Lower lobe of right lung (tissue), 2 donors: ENCODE measurements around the gene RBMS1. TPM values are rescaled to one million over a fixed set of nuclear protein-coding genes. Genes with fewer than 3 reads are reported as not detected.

ENCODE experiments used
- ATAC-seq, 2 donors: fragments of 200-7000 bp; cut with Tn5 transposase; one replicate each; pipeline ENCODE4 v1.9.1; 2020 to 2022; ENCODE audit warnings: mild to moderate bottlenecking in 2 of 2, moderate library complexity in 2 of 2
- DNase-seq: peaks from one replicate; pipeline ENCODE4 v3.0.0-alpha.2; 2020
- H3K27ac ChIP-seq: fragments of 200-600 bp; one replicate; pipeline ENCODE4 v1.8.0; 2022
- H3K27me3 ChIP-seq: fragments of 200-600 bp; one replicate; pipeline ENCODE4 v1.8.0; 2022; ENCODE audit warnings: low read depth
- H3K36me3 ChIP-seq: fragments of 200-600 bp; one replicate; pipeline ENCODE4 v1.8.0; 2022; ENCODE audit warnings: mild to moderate bottlenecking
- H3K4me1 ChIP-seq: fragments of 200-600 bp; one replicate; pipeline ENCODE4 v1.8.0; 2022
- H3K4me3 ChIP-seq: fragments of 200-600 bp; one replicate; pipeline ENCODE4 v1.8.0; 2022; ENCODE audit warnings: mild to moderate bottlenecking
- H3K9me3 ChIP-seq: fragments of 200-600 bp; one replicate; pipeline ENCODE4 v1.8.0; 2022
- intact Hi-C: fragments of 100-400 bp; cut with DNase I; formaldehyde crosslinking; loops from one replicate; pipeline ENCODE4 v1.11.0; 2022
- total RNA-seq: library from RNA; stranded (reverse); fragmentation: NEBNext Ultra II Directional; extraction: Animal tissue kit (Norgen Biotek cat#: 25700); gene quantifications from one replicate; pipeline ENCODE4 v1.2.1, GENCODE V29; 2021
- TF ChIP-seq, protein P1 (sequence below): fragments of 200-600 bp; IDR thresholded peaks from one replicate; pipeline ENCODE4 v1.8.0; 2022; ENCODE audit warnings: antibody characterized with exemption, mild to moderate bottlenecking
- donor health status: DM: no; HTN: yes; CAD: no; lungs with severe emphysema.

RBMS1 gene
- total RNA-seq, 1 donor from 2014 or later: 95.3 TPM

DNA sequence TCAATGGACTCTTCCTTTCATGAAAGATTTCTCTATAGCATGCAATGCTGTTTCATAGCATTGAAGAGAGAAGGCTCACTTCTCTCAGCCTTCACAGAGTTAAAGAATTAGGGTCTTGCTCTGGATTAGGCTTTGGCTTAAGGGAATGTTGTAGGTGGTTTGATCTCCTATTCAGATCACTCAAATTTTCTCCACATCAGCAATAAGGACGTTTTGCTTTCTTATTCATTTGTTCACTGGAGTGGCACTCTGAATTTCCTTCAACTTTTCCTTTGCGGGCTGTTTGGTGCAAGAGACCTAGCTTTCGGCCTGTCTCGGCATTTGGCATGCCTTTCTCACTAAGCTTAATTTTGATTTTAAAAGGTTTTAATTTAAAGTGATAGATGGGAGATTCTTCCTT is 131.6 kb downstream of the RBMS1 start:
- Histone ChIP-seq H3K4me3 (no peak overlapping the region), H3K36me3 (peaks cover 6% of the 10 kb centered on the region), H3K27me3 (no peaks in the 10 kb centered on the region), H3K9me3 (no peaks in the 10 kb centered on the region), H3K4me1 (peaks cover 63% of the 10 kb centered on the region), H3K27ac (no peak overlapping the region)
- ATAC-seq (no peak), DNase-seq (no peak)
- TF ChIP-seq, protein P1, sequence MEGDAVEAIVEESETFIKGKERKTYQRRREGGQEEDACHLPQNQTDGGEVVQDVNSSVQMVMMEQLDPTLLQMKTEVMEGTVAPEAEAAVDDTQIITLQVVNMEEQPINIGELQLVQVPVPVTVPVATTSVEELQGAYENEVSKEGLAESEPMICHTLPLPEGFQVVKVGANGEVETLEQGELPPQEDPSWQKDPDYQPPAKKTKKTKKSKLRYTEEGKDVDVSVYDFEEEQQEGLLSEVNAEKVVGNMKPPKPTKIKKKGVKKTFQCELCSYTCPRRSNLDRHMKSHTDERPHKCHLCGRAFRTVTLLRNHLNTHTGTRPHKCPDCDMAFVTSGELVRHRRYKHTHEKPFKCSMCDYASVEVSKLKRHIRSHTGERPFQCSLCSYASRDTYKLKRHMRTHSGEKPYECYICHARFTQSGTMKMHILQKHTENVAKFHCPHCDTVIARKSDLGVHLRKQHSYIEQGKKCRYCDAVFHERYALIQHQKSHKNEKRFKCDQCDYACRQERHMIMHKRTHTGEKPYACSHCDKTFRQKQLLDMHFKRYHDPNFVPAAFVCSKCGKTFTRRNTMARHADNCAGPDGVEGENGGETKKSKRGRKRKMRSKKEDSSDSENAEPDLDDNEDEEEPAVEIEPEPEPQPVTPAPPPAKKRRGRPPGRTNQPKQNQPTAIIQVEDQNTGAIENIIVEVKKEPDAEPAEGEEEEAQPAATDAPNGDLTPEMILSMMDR: no peak
- intact Hi-C loops: no loop called here

DNA sequence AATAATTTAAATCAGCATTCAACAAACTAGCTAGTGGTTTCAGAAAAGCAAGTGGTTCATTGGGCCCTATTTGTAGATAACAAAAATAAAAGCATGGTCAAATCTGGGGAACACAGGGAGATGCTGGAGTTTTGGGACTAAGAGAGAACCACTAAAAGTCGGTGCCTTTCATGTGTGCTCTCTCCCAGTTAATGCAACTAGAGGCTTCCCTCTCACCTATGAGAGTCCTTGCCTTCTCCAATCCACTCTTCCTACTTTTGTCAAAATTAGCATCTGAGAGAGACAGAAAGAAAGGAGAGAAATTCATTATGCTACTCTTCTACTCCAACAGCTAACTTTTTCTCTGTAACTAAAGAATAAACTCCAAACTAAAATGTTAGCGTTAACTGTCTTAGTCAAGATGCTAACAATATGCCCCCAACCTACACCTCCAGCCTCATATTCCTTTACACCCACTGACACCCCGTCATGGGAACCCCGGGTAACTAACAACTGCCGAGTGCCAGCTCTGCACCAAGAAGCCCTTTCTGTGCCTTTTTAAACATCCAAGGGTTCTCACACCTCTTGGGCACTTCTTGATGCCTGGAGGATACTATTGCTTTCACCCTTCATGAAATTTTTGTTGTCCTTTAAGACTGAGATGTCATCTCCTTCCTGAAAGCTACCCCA is 133.4 kb downstream of the RBMS1 start:
- TF ChIP-seq, protein P1: no peak
- peaks cover 55% of the 10 kb centered on the region for H3K4me1 ChIP-seq
- no peak for ATAC-seq
- no peak overlapping the region for H3K27ac ChIP-seq
- DNase-seq: no peak
- H3K9me3 ChIP-seq: no peaks in the 10 kb centered on the region
- H3K36me3 ChIP-seq: no peaks in the 10 kb centered on the region
- H3K4me3 ChIP-seq: no peak overlapping the region
- H3K27me3 ChIP-seq: no peaks in the 10 kb centered on the region
- intact Hi-C loops: no loop called here

DNA sequence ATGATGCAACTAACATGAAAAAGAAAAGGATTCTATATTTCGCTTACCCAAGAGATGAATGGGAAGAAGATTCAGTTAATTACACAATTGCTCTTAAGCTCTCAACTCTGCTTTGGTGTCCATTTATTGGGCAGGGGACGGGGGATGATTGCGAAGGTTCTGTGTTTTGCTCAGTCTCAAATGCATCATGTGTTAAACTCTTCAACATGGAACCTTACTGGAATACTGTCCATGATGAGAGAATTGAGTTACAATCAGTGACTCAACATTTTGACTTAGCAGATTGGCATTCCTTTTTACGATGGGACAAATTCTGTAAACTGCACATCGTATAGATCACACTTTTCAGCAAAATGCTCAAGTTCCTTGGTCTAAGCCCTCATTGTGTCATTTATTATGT is 135.6 kb downstream of the RBMS1 start:
- Histone ChIP-seq H3K36me3 (no peaks in the 10 kb centered on the region), H3K27me3 (no peaks in the 10 kb centered on the region), H3K4me1 (peaks cover 60% of the 10 kb centered on the region), H3K9me3 (no peaks in the 10 kb centered on the region), H3K4me3 (no peak overlapping the region), H3K27ac (no peak overlapping the region)
- intact Hi-C loops: no loop called here
- no peak for DNase-seq
- ATAC-seq: no peak
- TF ChIP-seq, protein P1: no peak

DNA sequence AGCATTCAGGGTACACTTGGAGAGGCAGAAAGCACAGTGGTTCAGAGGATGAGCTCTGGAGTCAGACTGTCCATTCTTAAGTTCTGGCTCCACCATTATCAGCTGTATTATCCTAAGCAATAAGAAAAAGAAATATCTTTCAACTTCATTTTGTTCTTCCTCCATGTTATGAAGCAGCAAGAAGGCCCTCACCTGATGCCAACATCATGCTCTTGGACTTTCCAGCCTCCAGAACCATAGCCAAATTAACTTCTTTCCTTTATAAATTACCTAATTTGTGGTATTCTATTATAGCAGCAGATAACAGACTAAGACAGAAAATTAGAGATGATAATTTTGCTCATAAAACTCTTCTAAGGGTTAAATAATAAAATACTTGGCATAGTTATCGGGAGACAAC is 137.1 kb downstream of the RBMS1 start:
- H3K36me3 ChIP-seq: no peaks in the 10 kb centered on the region
- TF ChIP-seq, protein P1: no peak
- H3K9me3 ChIP-seq: no peaks in the 10 kb centered on the region
- H3K27me3 ChIP-seq: no peaks in the 10 kb centered on the region
- H3K27ac ChIP-seq: no peak overlapping the region
- H3K4me3 ChIP-seq: no peak overlapping the region
- ATAC-seq (no peak), DNase-seq (no peak)
- intact Hi-C loops: no loop called here
- peaks cover 61% of the 10 kb centered on the region for H3K4me1 ChIP-seq

DNA sequence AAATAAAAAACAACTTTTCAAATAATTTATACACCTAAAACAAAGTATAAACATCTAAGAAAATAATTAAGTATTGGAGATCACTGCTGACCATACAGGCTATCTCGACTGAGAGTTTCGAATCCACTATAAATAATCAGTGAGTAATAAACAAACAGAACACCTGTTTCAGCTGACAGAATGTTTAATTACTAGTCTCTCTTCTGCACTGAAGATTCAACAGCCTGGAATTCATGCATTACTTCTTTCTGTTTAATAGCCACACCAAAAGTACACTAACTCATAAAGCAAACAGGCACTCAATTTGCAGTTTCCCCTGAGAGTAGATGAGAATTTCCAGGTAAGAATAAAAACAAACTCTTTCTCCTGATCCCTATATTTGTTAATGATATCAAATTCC is 138.5 kb downstream of the RBMS1 start:
- intact Hi-C loops: no loop called here
- H3K36me3 ChIP-seq: no peaks in the 10 kb centered on the region
- DNase-seq (no peak), ATAC-seq (peak in 1 of 2 donors; percentile 73)
- H3K4me1 ChIP-seq: peaks cover 63% of the 10 kb centered on the region
- no peaks in the 10 kb centered on the region for H3K9me3 ChIP-seq
- no peak overlapping the region for H3K4me3 ChIP-seq
- TF ChIP-seq, protein P1: no peak
- H3K27me3 ChIP-seq: no peaks in the 10 kb centered on the region
- no peak overlapping the region for H3K27ac ChIP-seq
